ENCODE results near the gene DIAPH1. TPM values are rescaled to one million over a fixed set of nuclear protein-coding genes. Genes with fewer than 3 reads are reported as not detected.

The DIAPH1 gene
- total RNA-seq, 3 donors from 2014 or later, result 53.3 to 87.7 (median 82.7) TPM

- no peaks in the 10 kb centered on the region for H3K9me3 ChIP-seq
- DNase-seq (no peak), ATAC-seq (no peak)
- intact Hi-C loops (cut with DNase I, micrococcal nuclease), result no loop called here
- no peak overlapping the region for H3K4me3 ChIP-seq
- no peaks in the 10 kb centered on the region for H3K36me3 ChIP-seq (ENCODE audit: low read depth)
- no peaks in the 10 kb centered on the region for H3K4me1 ChIP-seq (ENCODE audit: low read depth)
- no peak for TF ChIP-seq CTCF (IDR thresholded peaks at IDR 0.05)
Measured at GRCh38 chr5:141628175-141628788, 9.5 kb upstream of the DIAPH1 start.

GRCh38 chr5:141623611-141624010, 4.8 kb upstream of the DIAPH1 start:
- Histone ChIP-seq H3K9me3 (no peaks in the 10 kb centered on the region), H3K4me1 (ENCODE audit: low read depth) (no peaks in the 10 kb centered on the region), H3K4me3 (no peak overlapping the region), H3K36me3 (ENCODE audit: low read depth) (no peaks in the 10 kb centered on the region)
- DNase-seq (no peak), ATAC-seq (no peak)
- TF ChIP-seq CTCF (IDR thresholded peaks at IDR 0.05), result no peak
- intact Hi-C loops (cut with DNase I, micrococcal nuclease), result no loop called here

- no peak for DNase-seq
- Histone ChIP-seq H3K4me3 (no peak overlapping the region), H3K9me3 (no peaks in the 10 kb centered on the region), H3K36me3 (ENCODE audit: low read depth) (no peaks in the 10 kb centered on the region), H3K4me1 (ENCODE audit: low read depth) (no peaks in the 10 kb centered on the region)
- intact Hi-C loops (cut with DNase I, micrococcal nuclease), result no loop called here
- TF ChIP-seq CTCF (IDR thresholded peaks at IDR 0.05), result no peak
- no peak for ATAC-seq
Measured at GRCh38 chr5:141623186-141623585, 4.4 kb upstream of the DIAPH1 start.

- intact Hi-C loops (cut with DNase I, micrococcal nuclease), result loop anchor here in 1 of 2 donors (2.0 kb wide), 1 partner anchor 25 kb away; no protein-coding TSS in a partner anchor
- Histone ChIP-seq H3K4me3 (peak overlapping the region; percentile 92), H3K36me3 (ENCODE audit: low read depth) (no peaks in the 10 kb centered on the region), H3K4me1 (ENCODE audit: low read depth) (peaks cover 3% of the 10 kb centered on the region), H3K9me3 (no peaks in the 10 kb centered on the region)
- TF ChIP-seq CTCF (IDR thresholded peaks at IDR 0.05), result no peak
- ATAC-seq, result peak; percentile 53
- peak; percentile 68 to 76 (median 75) for DNase-seq
Measured at GRCh38 chr5:141618030-141618803, 583 bp downstream of the DIAPH1 start.

- H3K4me1 ChIP-seq (ENCODE audit: low read depth), result peaks cover 3% of the 10 kb centered on the region
- H3K36me3 ChIP-seq (ENCODE audit: low read depth), result no peaks in the 10 kb centered on the region
- intact Hi-C loops (cut with DNase I, micrococcal nuclease), result loop anchor here in 1 of 2 donors (2.0 kb wide), 1 partner anchor 25 kb away; no protein-coding TSS in a partner anchor
- H3K9me3 ChIP-seq, result no peaks in the 10 kb centered on the region
- DNase-seq (no peak), ATAC-seq (no peak)
- no peak for TF ChIP-seq CTCF (IDR thresholded peaks at IDR 0.05)
- no peak overlapping the region for H3K4me3 ChIP-seq
Measured at GRCh38 chr5:141617682-141618029, 1.1 kb downstream of the DIAPH1 start.
